HUDEP-2 (cell line): ENCODE measurements around the gene ATP6V1G3.
"Not testable (repeated sequence)": the region's sequence is repeated elsewhere in the genome, so short reads cannot be mapped to it uniquely, and the experiment has no call there.

Source experiments
- DNase-seq, 76 experiments: peaks; one replicate each; lab custom pipeline; 2025; ENCODE audit not compliant: unreplicated experiment in 76 of 76; lab: John Stamatoyannopoulos, UW

Gene ATP6V1G3

GRCh38 chr1:198498103-198498385 lies 42.4 kb downstream of the ATP6V1G3 start:
- DNase-seq: no peak

- DNase-seq: no peak
These were observed 43.0 kb downstream of the ATP6V1G3 start for GRCh38 chr1:198497326-198498102.

- no peak for DNase-seq
These were observed 44.0 kb downstream of the ATP6V1G3 start for GRCh38 chr1:198496216-198497143.

- no peak for DNase-seq
These were observed 44.8 kb downstream of the ATP6V1G3 start for GRCh38 chr1:198495631-198496030.

- DNase-seq: no peak
These were observed 45.8 kb downstream of the ATP6V1G3 start for GRCh38 chr1:198494658-198495103.

GRCh38 chr1:198494139-198494538 lies 46.3 kb downstream of the ATP6V1G3 start:
- no peak for DNase-seq

GRCh38 chr1:198493329-198493728 lies 47.2 kb downstream of the ATP6V1G3 start:
- no peak for DNase-seq

GRCh38 chr1:198492872-198493271 lies 47.6 kb downstream of the ATP6V1G3 start:
- DNase-seq: no peak

- no peak for DNase-seq
These were observed 48.9 kb downstream of the ATP6V1G3 start for GRCh38 chr1:198491596-198491995.

- DNase-seq: no peak
These were observed 49.5 kb downstream of the ATP6V1G3 start for GRCh38 chr1:198491028-198491427.

GRCh38 chr1:198490224-198490623 lies 50.3 kb downstream of the ATP6V1G3 start:
- DNase-seq: no peak

- no peak for DNase-seq
These were observed 53.6 kb downstream of the ATP6V1G3 start for GRCh38 chr1:198486903-198487302.

- no peak for DNase-seq
These were observed 56.8 kb downstream of the ATP6V1G3 start for GRCh38 chr1:198483645-198484044.

GRCh38 chr1:198483006-198483405 lies 57.5 kb downstream of the ATP6V1G3 start:
- DNase-seq: no peak

GRCh38 chr1:198481661-198482060 lies 58.8 kb downstream of the ATP6V1G3 start:
- no peak for DNase-seq

- DNase-seq: no peak
These were observed 59.6 kb downstream of the ATP6V1G3 start for GRCh38 chr1:198480876-198481275.

- DNase-seq: not testable (repeated sequence)
These were observed 63.1 kb downstream of the ATP6V1G3 start for GRCh38 chr1:198477354-198477753.
